MCF 10A (cell line): Measurements from ENCODE around the gene COG5. TPM values are rescaled to one million over a fixed set of nuclear protein-coding genes. Genes with fewer than 3 reads are reported as not detected.

ENCODE experiments used
- BruUV-seq: library from RNA; stranded (reverse); fragments of 400-500 nt; replicated peaks from 2 replicates; lab custom pipeline; 2021; lab: Mats Ljungman, UMichigan
- CTCF ChIA-PET: fragments of 300-600 bp; sonication (Branson Sonifier 250); formaldehyde crosslinking; extraction: SDS; loops from one replicate; lab custom pipeline; 2021; ENCODE audit warnings: antibody characterized with exemption, inconsistent platforms; lab: Yijun Ruan, JAX
- POLR2A ChIA-PET: fragments of 300-600, 350-650 bp; sonication (Branson Sonifier 250); formaldehyde crosslinking; extraction: SDS; loops from one replicate; lab custom pipeline; 2020; ENCODE audit warnings: antibody characterized with exemption, inconsistent platforms; lab: Yijun Ruan, JAX
- DNase-seq: peaks from one replicate; pipeline ENCODE4 v3.0.0-alpha.2; 2018; ENCODE audit not compliant: unreplicated experiment
- H3K27ac Mint-ChIP-seq: one replicate; pipeline ENCODE4 v1.8.0; 2022; ENCODE audit warnings: mild to moderate bottlenecking, low read depth, mixed read lengths; ENCODE audit not compliant: unreplicated experiment
- H3K27me3 Mint-ChIP-seq: one replicate; pipeline ENCODE4 v1.8.0; 2022; ENCODE audit warnings: mixed read lengths; ENCODE audit not compliant: insufficient read depth, unreplicated experiment
- H3K36me3 Mint-ChIP-seq: one replicate; pipeline ENCODE4 v1.8.0; 2022; ENCODE audit warnings: mild to moderate bottlenecking, moderate library complexity, mixed read lengths; ENCODE audit not compliant: insufficient read depth, unreplicated experiment
- H3K4me1 Mint-ChIP-seq: one replicate; pipeline ENCODE4 v1.8.0; 2022; ENCODE audit warnings: mixed read lengths; ENCODE audit not compliant: insufficient read depth, unreplicated experiment
- H3K4me3 Mint-ChIP-seq: one replicate; pipeline ENCODE4 v1.8.0; 2022; ENCODE audit warnings: mild to moderate bottlenecking, moderate library complexity, mixed read lengths; ENCODE audit not compliant: unreplicated experiment
- H3K9me3 Mint-ChIP-seq: one replicate; pipeline ENCODE4 v1.8.0; 2022; ENCODE audit warnings: mixed read lengths; ENCODE audit not compliant: unreplicated experiment
- intact Hi-C: fragments of 100-400 bp; cut with micrococcal nuclease; formaldehyde crosslinking; loops from 2 replicates; pipeline ENCODE4 v1.14.1; 2022
- total RNA-seq: library from RNA; stranded (reverse); gene quantifications from 2 replicates; pipeline ENCODE4 v1.2.3, GENCODE V29; 2022
- TF ChIP-seq, protein P1 (sequence below): fragments of 200-600 bp; IDR thresholded peaks from one replicate; pipeline ENCODE4 v1.8.0; 2022; ENCODE audit warnings: antibody characterized with exemption, mild to moderate bottlenecking; ENCODE audit not compliant: unreplicated experiment

COG5 gene
- total RNA-seq, 1 experiment from 2014 or later: 40.3 TPM

DNA sequence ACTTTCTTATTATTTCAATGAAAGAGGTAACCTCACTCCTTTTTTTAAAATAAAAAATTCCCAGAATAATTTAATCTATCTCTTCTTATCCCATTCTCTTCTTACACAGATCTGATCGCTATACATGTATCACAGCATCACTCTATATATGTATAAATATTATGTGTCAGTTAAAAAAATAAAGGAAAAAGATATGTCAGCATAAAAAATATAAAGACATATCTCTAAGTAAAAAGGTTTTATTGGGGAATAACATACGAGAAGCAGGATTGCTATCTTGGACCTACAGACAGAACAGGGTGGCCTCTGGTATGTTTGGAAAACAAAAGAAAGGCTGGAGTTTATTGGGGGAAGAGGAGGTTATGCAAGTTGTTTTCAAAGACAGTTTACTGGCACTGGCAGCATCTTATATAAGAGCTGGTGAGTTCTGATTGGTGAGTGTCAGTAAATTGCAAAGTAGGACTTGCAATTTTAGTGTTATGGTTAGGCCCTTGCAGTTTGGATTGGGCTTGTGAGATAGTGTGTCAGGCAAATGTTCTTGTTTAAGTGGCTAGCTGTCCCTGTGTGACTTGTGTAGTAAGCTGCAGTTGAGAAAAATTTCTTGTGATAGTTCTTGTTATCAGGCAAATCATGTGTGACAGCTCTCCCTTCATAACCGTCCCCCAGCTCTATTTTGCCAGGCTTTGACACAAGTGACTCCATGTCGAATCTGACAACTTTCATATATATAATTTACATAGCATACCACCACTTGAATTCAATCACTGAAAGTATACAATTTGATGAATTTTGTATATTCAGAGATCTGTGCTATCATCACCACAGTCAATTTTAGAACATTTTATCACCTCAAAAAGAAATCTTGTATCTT is 276.7 kb downstream of the COG5 start:
- Mint-ChIP-seq H3K4me1 (no peaks in the 10 kb centered on the region), H3K36me3 (peaks cover 6% of the 10 kb centered on the region), H3K27ac (no peak overlapping the region), H3K9me3 (no peaks in the 10 kb centered on the region), H3K4me3 (no peak overlapping the region), H3K27me3 (no peaks in the 10 kb centered on the region)
- CTCF ChIA-PET: interaction anchor here (1.1 kb wide), 1 partner anchor 13 kb away, joined by 3 read pairs; no protein-coding TSS in a partner anchor
- POLR2A ChIA-PET: no interaction called here
- intact Hi-C loops: no loop called here
- BruUV-seq: no TSS peak
- no peak for DNase-seq
- TF ChIP-seq, protein P1, sequence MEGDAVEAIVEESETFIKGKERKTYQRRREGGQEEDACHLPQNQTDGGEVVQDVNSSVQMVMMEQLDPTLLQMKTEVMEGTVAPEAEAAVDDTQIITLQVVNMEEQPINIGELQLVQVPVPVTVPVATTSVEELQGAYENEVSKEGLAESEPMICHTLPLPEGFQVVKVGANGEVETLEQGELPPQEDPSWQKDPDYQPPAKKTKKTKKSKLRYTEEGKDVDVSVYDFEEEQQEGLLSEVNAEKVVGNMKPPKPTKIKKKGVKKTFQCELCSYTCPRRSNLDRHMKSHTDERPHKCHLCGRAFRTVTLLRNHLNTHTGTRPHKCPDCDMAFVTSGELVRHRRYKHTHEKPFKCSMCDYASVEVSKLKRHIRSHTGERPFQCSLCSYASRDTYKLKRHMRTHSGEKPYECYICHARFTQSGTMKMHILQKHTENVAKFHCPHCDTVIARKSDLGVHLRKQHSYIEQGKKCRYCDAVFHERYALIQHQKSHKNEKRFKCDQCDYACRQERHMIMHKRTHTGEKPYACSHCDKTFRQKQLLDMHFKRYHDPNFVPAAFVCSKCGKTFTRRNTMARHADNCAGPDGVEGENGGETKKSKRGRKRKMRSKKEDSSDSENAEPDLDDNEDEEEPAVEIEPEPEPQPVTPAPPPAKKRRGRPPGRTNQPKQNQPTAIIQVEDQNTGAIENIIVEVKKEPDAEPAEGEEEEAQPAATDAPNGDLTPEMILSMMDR: no peak

DNA sequence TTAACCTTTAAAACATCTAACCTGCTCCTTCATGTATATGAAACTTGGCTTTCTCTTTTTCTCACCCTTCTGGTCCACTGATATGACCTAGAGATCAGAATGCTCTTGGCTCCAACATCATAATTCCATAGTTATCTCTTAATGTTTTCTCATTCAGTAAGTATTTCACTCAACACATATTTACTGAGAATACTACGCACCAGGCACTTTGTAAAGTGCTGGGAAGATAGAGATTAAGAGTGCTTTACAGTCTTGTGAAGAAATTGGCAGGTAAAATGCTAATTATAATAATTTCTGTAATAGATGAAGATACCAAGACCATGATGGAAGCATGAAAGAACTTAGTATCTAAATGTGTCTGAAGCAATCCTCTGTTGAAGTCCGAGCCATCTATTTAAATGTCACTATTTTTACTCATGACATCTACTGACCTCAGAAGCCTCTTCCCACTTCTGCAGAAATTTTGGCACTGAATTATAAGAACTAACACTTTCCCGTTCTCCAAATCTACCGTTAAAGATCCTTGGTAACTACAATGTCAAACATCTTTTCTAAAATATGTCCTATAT is 278.7 kb downstream of the COG5 start:
- BruUV-seq: no TSS peak
- CTCF ChIA-PET: no interaction called here

DNA sequence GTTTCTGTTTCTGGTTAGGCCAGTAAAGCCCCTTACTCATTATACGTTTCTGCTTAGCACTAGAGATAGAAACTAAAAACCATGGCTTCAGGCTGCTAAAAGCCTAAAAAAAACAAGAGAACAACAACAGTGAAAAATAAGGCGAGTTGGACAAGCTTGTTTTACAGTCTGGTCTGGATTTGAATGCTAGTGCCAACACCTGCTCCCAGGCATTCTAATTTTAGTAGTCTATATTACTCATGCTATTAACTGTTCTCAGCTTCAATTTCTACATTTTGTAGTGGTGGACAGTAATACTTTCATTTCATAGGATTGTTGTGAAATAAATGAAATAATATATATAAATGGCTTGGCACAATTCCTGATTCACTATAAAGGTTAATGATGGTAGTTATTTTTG is 286.4 kb downstream of the COG5 start:
- H3K36me3 Mint-ChIP-seq: peaks cover 8% of the 10 kb centered on the region
- H3K4me3 Mint-ChIP-seq: no peak overlapping the region
- BruUV-seq: no TSS peak
- peak; percentile 20 for DNase-seq
- no peak overlapping the region for H3K27ac Mint-ChIP-seq
- TF ChIP-seq, protein P1: no peak
- H3K4me1 Mint-ChIP-seq: no peaks in the 10 kb centered on the region
- CTCF ChIA-PET: interaction anchor here (0.6 to 1.2 kb wide), 2 partner anchors 11 to 47 kb away, joined by 3 read pairs; no protein-coding TSS in a partner anchor
- no peaks in the 10 kb centered on the region for H3K9me3 Mint-ChIP-seq
- H3K27me3 Mint-ChIP-seq: no peaks in the 10 kb centered on the region
- intact Hi-C loops: no loop called here
- POLR2A ChIA-PET: interaction anchor here (1.1 kb wide), 1 partner anchor 15 kb away, joined by 4 read pairs; no protein-coding TSS in a partner anchor

More for the DNA sequence above, 278.7 kb downstream of the COG5 start:
- Mint-ChIP-seq H3K9me3 (no peaks in the 10 kb centered on the region), H3K27ac (no peak overlapping the region), H3K4me1 (no peaks in the 10 kb centered on the region), H3K4me3 (no peak overlapping the region), H3K36me3 (no peaks in the 10 kb centered on the region), H3K27me3 (no peaks in the 10 kb centered on the region)
- intact Hi-C loops: no loop called here
- no peak for DNase-seq
- POLR2A ChIA-PET: no interaction called here
- TF ChIP-seq, protein P1: no peak

DNA sequence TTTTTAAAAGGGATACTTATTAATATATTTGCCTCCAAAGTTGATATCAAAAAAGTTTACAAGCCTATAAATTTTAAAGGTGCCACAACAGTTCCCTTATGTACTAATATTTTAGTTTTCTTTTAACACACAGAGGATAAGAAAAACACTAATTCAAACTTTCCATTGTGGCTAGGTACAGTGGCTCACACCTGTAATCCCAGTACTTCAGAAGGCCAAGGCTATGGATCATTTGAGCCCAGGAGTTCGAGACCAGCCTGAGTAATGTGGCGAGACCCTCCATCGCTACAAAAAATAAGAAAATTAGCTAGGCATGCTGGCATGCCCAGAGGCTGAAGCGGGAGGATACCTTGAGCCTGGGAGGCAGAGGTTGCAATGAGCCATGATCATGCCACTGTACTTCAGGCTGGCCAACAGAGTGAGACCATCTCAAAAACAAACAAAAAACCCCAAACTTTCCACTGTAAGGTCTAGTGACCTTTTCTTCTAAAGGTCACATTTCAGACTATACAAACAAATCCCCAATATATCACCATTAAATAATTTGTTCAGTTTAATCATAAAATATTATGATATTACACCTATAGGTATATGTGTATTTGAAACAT is 287.4 kb downstream of the COG5 start:
- TF ChIP-seq, protein P1: no peak
- Mint-ChIP-seq H3K27ac (no peak overlapping the region), H3K4me1 (no peaks in the 10 kb centered on the region), H3K27me3 (no peaks in the 10 kb centered on the region), H3K4me3 (no peak overlapping the region), H3K36me3 (peaks cover 12% of the 10 kb centered on the region), H3K9me3 (no peaks in the 10 kb centered on the region)
- BruUV-seq: no TSS peak
- POLR2A ChIA-PET: interaction anchor here (0.6 to 0.7 kb wide), 2 partner anchors 22 to 1156 kb away, joined by 3 read pairs; no protein-coding TSS in a partner anchor
- CTCF ChIA-PET: interaction anchor here (0.6 to 0.7 kb wide), 2 partner anchors 71 to 414 kb away, joined by 3 to 4 read pairs; no protein-coding TSS in a partner anchor
- no peak for DNase-seq
- intact Hi-C loops: no loop called here
